Endometrial microvascular endothelial cells (primary cell): Measurements from ENCODE around the gene VWA2. TPM values are rescaled to one million over a fixed set of nuclear protein-coding genes. Genes with fewer than 3 reads are reported as not detected.
"Not testable (repeated sequence)": the region's sequence is repeated elsewhere in the genome, so short reads cannot be mapped to it uniquely, and the experiment has no call there.

Source experiments
- in situ Hi-C: cut with HindIII; loops from 2 replicates; pipeline ENCODE4 v1.10.0; 2017; ENCODE audit warnings: low sequenced_read_pairs, low pct_unique_long_range_greater_than_20kb; ENCODE audit errors: inconsistent ontology term
- total RNA-seq: library from RNA; depleted of rRNA; stranded (reverse); fragments of >200 nt; gene quantifications from one replicate; pipeline ENCODE4 v1.2.3, GENCODE V29; 2015; ENCODE audit errors: inconsistent ontology term

VWA2 gene
- total RNA-seq, 1 donor from 2014 or later = not detected

- in situ Hi-C loops = no loop called here
Measured at GRCh38 chr10:114328441-114328812, 89.4 kb downstream of the VWA2 start.

- in situ Hi-C loops = no loop called here
Measured at GRCh38 chr10:114328874-114329273, 89.8 kb downstream of the VWA2 start.

GRCh38 chr10:114329634-114330365 is 90.7 kb downstream of the VWA2 start:
- in situ Hi-C loops = no loop called here

GRCh38 chr10:114332301-114333192 is 93.5 kb downstream of the VWA2 start:
- in situ Hi-C loops = no loop called here

- in situ Hi-C loops = not testable (repeated sequence)
Measured at GRCh38 chr10:114333441-114333840, 94.4 kb downstream of the VWA2 start.

GRCh38 chr10:114334301-114334700 is 95.2 kb downstream of the VWA2 start:
- in situ Hi-C loops = no loop called here

- in situ Hi-C loops = no loop called here
Measured at GRCh38 chr10:114335614-114336013, 96.6 kb downstream of the VWA2 start.

- in situ Hi-C loops = no loop called here
Measured at GRCh38 chr10:114336823-114337509, 97.9 kb downstream of the VWA2 start.

- in situ Hi-C loops = no loop called here
Measured at GRCh38 chr10:114337510-114338462, 98.7 kb downstream of the VWA2 start.

- in situ Hi-C loops = no loop called here
Measured at GRCh38 chr10:114340816-114341215, 101.8 kb downstream of the VWA2 start.

Other genes with a start within 250 kb of the VWA2 start
- gene ADRB1, start 195.4 kb upstream of the VWA2 start, total RNA-seq = 2.6 TPM
- gene CCDC186, start 65.1 kb upstream of the VWA2 start, total RNA-seq = 3.8 TPM
- gene TDRD1, start 59.9 kb upstream of the VWA2 start, total RNA-seq = under 0.01 TPM
- gene AFAP1L2, start 165.2 kb downstream of the VWA2 start, total RNA-seq = 0.09 TPM